NB4 (cell line): ENCODE measurements around the gene EEF1AKMT2.

ENCODE experiments used
- CTCF ChIP-seq: IDR thresholded peaks from one replicate; pipeline ENCODE4 v1.5.1; 2012; ENCODE audit warnings: low read depth, low read length
- MAX ChIP-seq: IDR thresholded peaks from 2 replicates; pipeline ENCODE4 v1.6.1; 2011; ENCODE audit warnings: low read depth, low read length
- MYC ChIP-seq: IDR thresholded peaks from 2 replicates; pipeline ENCODE4 v1.6.1; 2011; ENCODE audit warnings: low read depth, low read length
- POLR2A ChIP-seq: IDR thresholded peaks from 2 replicates; pipeline ENCODE4 v1.6.1; 2011; ENCODE audit warnings: mild to moderate bottlenecking; ENCODE audit not compliant: insufficient read length; ENCODE audit errors: extremely low read depth

- no peak for TF ChIP-seq POLR2A
- TF ChIP-seq CTCF = no peak
- TF ChIP-seq MAX = no peak
- no peak for TF ChIP-seq MYC
Measured at GRCh38 chr10:124717041-124717757, 74.5 kb downstream of the EEF1AKMT2 start.
